IMR-90 (cell line): ENCODE results near the gene ZNG1B.
"Not testable (repeated sequence)": the region's sequence is repeated elsewhere in the genome, so short reads cannot be mapped to it uniquely, and the experiment has no call there.

Source experiments
- CEBPB ChIP-seq: IDR thresholded peaks from 2 replicates; pipeline ENCODE4 v1.6.1; 2012; ENCODE audit warnings: low read depth, low read length, improper control_type of control experiment
- CTCF ChIP-seq: conservative IDR thresholded peaks from 2 replicates; pipeline ENCODE4 v1.5.1; 2012; ENCODE audit warnings: mild to moderate bottlenecking, low read depth, low read length, improper control_type of control experiment
- FOS ChIP-seq: fragments of 150-350 bp; IDR thresholded peaks from 2 replicates; pipeline ENCODE4 v1.6.1; 2016; ENCODE audit warnings: low read depth, low read length
- MAFK ChIP-seq: IDR thresholded peaks from 2 replicates; pipeline ENCODE4 v1.6.1; 2012; ENCODE audit warnings: low read depth, low read length, improper control_type of control experiment
- MAZ ChIP-seq: IDR thresholded peaks from 2 replicates; pipeline ENCODE4 v1.6.1; 2012; ENCODE audit warnings: low read depth, mild to moderate bottlenecking, low read length, improper control_type of control experiment, moderate library complexity, borderline replicate concordance
- POLR2A ChIP-seq: IDR thresholded peaks from 2 replicates; pipeline ENCODE4 v1.6.1; 2012; ENCODE audit warnings: mild to moderate bottlenecking, low read depth, low read length
- RAD21 ChIP-seq: IDR thresholded peaks from 2 replicates; pipeline ENCODE4 v1.6.1; 2012; ENCODE audit warnings: low read length, improper control_type of control experiment
- RCOR1 ChIP-seq: IDR thresholded peaks from 2 replicates; pipeline ENCODE4 v1.6.1; 2012; ENCODE audit warnings: mild to moderate bottlenecking, low read length, improper control_type of control experiment; ENCODE audit not compliant: insufficient replicate concordance
- SMC3 ChIP-seq: fragments of 150-350 bp; IDR thresholded peaks from 2 replicates; pipeline ENCODE4 v1.6.1; 2016; ENCODE audit warnings: low read depth, mild to moderate bottlenecking, antibody characterized with exemption, low read length, moderate library complexity
- USF2 ChIP-seq: fragments of 150-350 bp; IDR thresholded peaks from 2 replicates; pipeline ENCODE4 v1.6.1; 2017; ENCODE audit warnings: mild to moderate bottlenecking, antibody characterized with exemption, low read length, low read depth
- TF ChIP-seq, protein P1 (sequence below): fragments of 150-350 bp; IDR thresholded peaks from 2 replicates; pipeline ENCODE4 v1.6.1; 2016; ENCODE audit warnings: low read depth, mild to moderate bottlenecking, low read length, moderate library complexity, borderline replicate concordance

GRCh38 chr2:113524986-113525385 is 87.5 kb downstream of the ZNG1B start:
- TF ChIP-seq CTCF, RAD21, RCOR1, MAZ, CEBPB, POLR2A, MAFK, FOS, SMC3, USF2: not testable (repeated sequence)
- TF ChIP-seq, protein P1, sequence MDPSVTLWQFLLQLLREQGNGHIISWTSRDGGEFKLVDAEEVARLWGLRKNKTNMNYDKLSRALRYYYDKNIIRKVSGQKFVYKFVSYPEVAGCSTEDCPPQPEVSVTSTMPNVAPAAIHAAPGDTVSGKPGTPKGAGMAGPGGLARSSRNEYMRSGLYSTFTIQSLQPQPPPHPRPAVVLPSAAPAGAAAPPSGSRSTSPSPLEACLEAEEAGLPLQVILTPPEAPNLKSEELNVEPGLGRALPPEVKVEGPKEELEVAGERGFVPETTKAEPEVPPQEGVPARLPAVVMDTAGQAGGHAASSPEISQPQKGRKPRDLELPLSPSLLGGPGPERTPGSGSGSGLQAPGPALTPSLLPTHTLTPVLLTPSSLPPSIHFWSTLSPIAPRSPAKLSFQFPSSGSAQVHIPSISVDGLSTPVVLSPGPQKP = not testable (repeated sequence)
